DMS 273 (cell line): Measurements from ENCODE around the gene NFYA.
"Not testable (repeated sequence)": the region's sequence is repeated elsewhere in the genome, so short reads cannot be mapped to it uniquely, and the experiment has no call there.

Source experiments
- DNase-seq: peaks from one replicate; lab custom pipeline; 2025; ENCODE audit not compliant: unreplicated experiment; lab: John Stamatoyannopoulos, UW

The NFYA gene

DNA sequence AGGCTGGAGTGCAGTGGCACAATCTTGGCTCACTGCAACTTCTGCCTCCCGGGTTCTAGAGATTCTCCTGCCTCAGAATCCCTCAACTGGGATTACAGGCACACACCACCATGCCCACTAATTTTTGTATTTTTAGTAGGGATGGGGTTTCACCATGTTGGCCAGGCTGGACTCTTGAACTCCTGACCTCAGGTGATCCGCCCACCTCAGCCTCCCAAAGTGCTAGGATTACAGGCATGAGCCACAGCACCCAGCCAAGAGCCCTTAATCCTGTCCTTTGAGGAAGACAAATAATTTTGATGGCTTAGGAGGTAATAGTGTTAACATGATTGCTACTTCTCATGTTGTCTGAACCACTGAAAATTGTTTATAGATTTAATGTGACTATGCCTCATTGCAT is 42.3 kb downstream of the NFYA start:
- DNase-seq: not testable (repeated sequence)

DNA sequence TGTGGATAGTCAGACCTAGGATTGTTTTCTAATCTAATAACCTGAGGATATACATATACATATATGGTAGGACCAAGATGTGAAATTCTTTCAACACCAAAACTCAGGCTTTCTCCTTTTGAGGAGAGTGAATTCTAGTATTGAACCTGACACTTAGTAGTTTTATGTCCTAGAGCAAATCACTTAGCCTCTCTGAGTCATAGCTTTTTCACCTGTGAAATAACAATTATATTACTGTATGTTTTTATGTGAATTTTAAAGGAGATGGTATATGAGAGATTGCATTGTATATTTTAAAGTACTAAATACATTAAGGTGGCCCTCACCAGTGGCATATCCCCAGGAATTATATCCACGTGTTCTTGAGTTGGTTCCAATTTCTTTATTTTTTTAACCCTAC is 46.7 kb downstream of the NFYA start:
- no peak for DNase-seq

DNA sequence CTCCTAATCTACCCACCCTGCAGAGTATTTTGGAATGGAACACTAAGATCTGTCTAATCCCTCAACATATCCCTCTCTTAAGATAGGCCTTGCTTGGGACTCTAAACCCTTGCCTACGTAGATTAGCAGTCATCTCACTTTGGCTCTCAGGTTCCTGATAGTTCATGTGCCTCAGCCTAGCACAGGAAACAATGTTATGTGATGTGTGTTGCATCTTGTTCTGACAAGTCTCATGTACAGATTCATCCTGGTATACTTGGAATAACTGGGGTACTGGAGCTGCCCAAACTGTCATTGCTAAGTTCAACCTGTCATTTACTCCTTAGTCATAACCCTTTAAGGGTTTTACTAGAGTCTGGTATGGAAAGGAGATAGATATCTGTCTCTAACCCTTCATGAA is 47.3 kb downstream of the NFYA start:
- DNase-seq: no peak

DNA sequence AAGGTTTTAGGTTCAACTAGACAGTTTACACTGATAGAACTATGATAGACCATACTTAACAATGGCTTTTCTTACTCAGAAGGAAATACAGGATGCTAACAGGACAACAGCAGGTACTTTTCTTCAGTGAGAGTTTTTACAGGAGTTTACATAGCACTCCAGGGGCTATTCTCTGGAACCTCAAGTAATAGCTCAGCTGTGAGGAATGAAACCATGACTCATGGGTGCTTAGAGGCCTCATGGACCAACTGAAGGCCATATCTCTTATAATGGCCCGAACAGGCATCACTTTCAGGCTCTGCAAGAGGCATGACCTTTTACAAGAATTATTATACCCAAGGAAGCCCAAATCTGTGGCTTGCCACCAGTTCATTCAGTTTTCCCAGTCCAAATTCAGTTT is 49.6 kb downstream of the NFYA start:
- DNase-seq: no peak

DNA sequence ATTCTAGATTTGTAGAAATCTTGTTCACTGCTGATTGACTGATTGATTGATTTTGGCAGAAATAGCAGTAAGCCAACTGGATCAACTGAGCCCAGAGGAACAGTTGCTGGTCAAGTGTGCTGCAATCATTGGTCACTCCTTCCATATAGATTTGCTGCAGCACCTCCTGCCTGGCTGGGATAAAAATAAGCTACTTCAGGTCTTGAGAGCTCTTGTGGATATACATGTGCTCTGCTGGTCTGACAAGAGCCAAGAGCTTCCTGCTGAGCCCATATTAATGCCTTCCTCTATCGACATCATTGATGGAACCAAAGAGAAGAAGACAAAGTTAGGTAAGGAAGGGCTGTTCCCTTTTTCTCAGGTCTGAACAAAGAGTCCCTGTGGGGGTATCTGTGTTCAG is 50.1 kb downstream of the NFYA start:
- DNase-seq: no peak

DNA sequence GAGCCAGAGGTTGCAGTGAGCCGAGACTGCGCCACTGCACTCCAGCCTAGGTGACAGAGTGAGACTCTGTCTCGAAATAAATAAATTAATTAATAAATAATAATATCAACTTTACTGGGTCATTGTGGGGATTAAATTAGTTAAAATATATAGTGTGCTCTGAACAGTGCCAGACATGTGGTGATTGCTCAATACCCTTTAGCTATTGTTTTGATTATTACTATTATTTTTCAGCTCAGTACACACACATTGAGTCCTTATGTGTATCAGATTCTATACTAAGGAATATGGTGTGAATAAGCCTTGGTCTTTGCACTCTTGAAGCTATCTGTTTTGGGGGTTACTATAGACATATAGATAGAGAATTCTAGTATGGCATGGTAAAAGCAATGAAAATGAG is 52.5 kb downstream of the NFYA start:
- no peak for DNase-seq

DNA sequence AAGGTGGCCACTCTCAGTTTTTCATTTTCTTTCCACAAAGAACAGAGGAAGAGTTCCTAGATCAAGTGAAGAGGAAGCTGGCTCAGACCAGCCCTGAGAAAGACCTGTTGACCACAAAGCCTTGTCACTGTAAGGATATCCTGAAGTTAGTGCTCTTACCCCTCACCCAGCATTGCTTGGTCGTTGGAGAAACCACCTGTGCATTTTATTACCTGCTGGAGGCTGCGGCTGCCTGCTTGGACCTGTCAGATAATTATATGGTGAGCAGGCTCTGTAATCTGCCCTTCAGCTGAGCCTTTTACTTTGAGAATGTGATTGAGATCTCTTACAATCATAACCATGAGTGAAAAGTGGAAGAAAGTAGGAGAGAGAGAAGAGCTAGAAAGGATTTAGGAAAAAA is 59.5 kb downstream of the NFYA start:
- no peak for DNase-seq

DNA sequence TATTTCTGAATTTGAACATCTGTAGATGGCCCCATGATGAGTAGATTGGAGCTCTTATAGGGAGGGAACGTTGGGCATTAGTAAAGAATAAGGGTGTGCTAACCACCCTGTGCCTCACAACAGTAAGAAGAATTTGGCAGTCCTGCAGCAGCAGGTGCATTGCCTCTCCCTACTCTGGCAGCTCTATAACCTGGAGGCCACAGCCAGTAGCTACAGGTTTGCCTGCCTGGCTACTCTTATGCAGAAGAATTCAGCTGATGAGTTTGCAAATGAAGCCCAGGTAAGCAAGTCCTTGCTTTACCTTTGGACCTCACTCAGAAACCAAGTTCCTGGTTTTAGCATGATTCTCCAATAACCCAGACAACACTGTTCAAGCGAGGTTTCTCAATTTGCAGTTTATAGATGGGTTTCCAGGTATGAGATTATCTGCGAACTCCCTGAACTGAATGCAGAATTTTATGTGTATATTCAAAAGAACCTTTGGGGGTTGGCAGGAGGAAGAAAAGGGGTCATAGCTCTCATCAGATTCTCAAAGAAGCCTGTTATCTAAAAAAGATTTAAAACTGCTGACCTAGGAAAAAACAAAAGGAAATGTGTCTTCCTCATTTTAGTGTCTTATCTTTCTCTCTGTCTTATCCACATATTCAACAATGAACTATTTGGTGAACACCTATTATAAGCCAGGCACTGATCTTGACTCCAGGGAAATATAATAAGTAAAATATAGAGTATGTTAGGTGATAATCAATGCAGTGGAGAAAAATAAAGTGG is 62.5 kb downstream of the NFYA start:
- DNase-seq: no peak

DNA sequence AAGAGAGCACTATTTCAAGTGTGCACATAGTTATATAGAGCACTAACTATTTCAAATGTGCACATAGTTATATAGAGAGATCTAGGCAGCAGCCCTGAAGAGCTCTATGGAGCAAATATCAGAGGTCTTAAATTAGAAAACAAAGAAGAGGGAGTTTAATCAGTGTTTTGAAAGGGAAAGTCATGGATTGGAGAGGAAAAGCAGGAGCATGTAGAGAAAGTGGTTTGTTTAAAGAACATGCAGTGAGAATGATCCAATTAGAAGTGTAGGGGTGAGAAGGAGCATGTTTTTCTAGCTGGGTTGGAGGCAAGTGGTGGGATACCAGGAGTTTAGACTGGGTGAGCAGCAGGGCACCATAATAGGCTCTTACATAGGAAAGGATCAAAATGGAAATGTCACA is 64.1 kb downstream of the NFYA start:
- no peak for DNase-seq

DNA sequence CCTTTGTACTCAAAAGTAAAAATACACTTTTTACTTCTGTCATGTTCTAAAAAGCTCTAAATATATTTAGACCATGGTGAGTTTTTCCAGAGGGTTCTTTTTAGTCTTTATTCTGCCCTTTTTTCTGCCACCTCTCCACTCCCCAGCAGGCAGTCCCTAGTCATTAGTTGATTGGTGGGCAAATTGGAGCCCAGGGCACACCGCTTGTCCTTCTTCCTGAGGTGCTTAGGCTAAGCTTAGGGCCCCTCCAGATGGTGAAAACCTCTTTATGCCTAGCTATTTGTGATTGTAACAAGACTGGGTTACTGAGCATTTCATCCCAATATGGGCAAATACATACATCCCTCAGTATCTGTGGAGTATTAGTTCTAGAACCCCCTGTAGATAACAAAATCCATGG is 75.1 kb downstream of the NFYA start:
- DNase-seq: no peak
